Measurements from ENCODE around the gene HBA2.

DNA sequence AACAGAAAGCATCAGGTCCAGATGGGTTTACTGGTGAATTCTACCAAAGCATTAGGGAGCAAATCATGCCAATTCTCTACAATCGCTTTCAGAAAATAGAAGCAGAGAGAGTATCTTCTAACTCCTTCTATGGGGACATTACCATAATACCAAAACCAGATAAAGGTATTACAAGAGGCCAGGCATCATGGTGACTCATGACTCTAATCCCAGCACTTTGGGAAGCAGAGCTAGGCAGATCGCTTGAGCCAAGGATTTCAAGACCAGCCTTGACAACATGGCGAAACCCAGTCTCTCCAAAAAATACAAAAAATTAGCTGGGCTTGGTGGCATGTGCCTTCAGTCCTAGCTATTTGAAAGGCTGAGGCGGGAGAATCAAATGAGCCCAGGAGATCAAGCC, 30.6 kb downstream of the HBA2 start:
- TF ChIP-seq, protein P1, sequence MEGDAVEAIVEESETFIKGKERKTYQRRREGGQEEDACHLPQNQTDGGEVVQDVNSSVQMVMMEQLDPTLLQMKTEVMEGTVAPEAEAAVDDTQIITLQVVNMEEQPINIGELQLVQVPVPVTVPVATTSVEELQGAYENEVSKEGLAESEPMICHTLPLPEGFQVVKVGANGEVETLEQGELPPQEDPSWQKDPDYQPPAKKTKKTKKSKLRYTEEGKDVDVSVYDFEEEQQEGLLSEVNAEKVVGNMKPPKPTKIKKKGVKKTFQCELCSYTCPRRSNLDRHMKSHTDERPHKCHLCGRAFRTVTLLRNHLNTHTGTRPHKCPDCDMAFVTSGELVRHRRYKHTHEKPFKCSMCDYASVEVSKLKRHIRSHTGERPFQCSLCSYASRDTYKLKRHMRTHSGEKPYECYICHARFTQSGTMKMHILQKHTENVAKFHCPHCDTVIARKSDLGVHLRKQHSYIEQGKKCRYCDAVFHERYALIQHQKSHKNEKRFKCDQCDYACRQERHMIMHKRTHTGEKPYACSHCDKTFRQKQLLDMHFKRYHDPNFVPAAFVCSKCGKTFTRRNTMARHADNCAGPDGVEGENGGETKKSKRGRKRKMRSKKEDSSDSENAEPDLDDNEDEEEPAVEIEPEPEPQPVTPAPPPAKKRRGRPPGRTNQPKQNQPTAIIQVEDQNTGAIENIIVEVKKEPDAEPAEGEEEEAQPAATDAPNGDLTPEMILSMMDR (IDR thresholded peaks at IDR 0.05): no peak
- no peak for TF ChIP-seq POLR2A (IDR thresholded peaks at IDR 0.05)
